Ishikawa (cell line): ENCODE measurements around the gene HEMK1.

Source experiments
- CEBPB ChIP-seq: IDR thresholded peaks from 2 replicates; pipeline ENCODE4 v1.6.1; 2012
- EGR1 ChIP-seq: IDR thresholded peaks from 2 replicates; pipeline ENCODE4 v1.6.1; 2012
- EP300 ChIP-seq: IDR thresholded peaks from 2 replicates; pipeline ENCODE4 v1.6.1; 2012; ENCODE audit warnings: borderline replicate concordance
- RAD21 ChIP-seq: IDR thresholded peaks from 2 replicates; pipeline ENCODE4 v1.6.1; 2012; ENCODE audit warnings: low read depth
- USF1 ChIP-seq: IDR thresholded peaks from 2 replicates; pipeline ENCODE4 v1.6.1; 2012
- YY1 ChIP-seq: IDR thresholded peaks from 2 replicates; pipeline ENCODE4 v1.6.1; 2012; ENCODE audit warnings: low read depth

GRCh38 chr3:50572158-50572557, 2.8 kb downstream of the HEMK1 start:
- TF ChIP-seq USF1 (no peak), EGR1 (no peak), YY1 (no peak), EP300 (no peak), RAD21 (peak; percentile 96), CEBPB (no peak)
